Body of pancreas (tissue), 4 donors: Measurements from ENCODE around the gene IL4I1. TPM values are rescaled to one million over a fixed set of nuclear protein-coding genes. Genes with fewer than 3 reads are reported as not detected.
A peak's percentile ranks its signal among the peaks of the same experiment; 100 is the strongest.

Source experiments
- ATAC-seq: fragments of 150-250 bp; one replicate; pipeline ENCODE4 v1.9.1; 2016
- DNase-seq, 4 donors: peaks; one replicate each; pipeline ENCODE4 v3.0.0-alpha.2; 2019
- H3K27ac ChIP-seq, 4 donors: fragments of 200-600 bp; sonication (generic); 1 replicate in 3 of 4; 2 replicates in 1 of 4; pipeline versions ENCODE4 v1.5.1 to v1.6.1; 2016 to 2019; ENCODE audit warnings: mild to moderate bottlenecking in 1 of 4, mixed read lengths in 1 of 4, moderate library complexity in 1 of 4
- H3K27me3 ChIP-seq, 2 donors: fragments of 200-600 bp; sonication (generic); one replicate each; pipeline ENCODE4 v1.6.0; 2016; ENCODE audit warnings: mild to moderate bottlenecking in 1 of 2
- H3K36me3 ChIP-seq, 2 donors: fragments of 200-600 bp; sonication (generic); replicated peaks in 1 of 2; 2 replicates each; pipeline ENCODE4 v1.5.1; 2016; ENCODE audit warnings: low read depth in 2 of 2; ENCODE audit not compliant: insufficient read depth in 1 of 2
- H3K4me1 ChIP-seq: fragments of 200-600 bp; sonication (generic); one replicate; pipeline ENCODE4 v1.6.0; 2016
- H3K4me3 ChIP-seq, 2 donors: fragments of 200-600 bp; sonication (generic); 1 replicate in 1 of 2; 2 replicates in 1 of 2; pipeline ENCODE4 v1.5.1; 2016 to 2019
- H3K9me3 ChIP-seq, 3 donors: fragments of 200-600 bp; sonication (generic); 1 replicate in 2 of 3; 2 replicates in 1 of 3; pipeline ENCODE4 v1.5.1; 2016
- POLR2A ChIP-seq, 3 donors: fragments of 450-650 bp; IDR thresholded peaks; one replicate each; pipeline ENCODE4 v1.6.1; 2016; ENCODE audit warnings: antibody characterized with exemption in 3 of 3, mild to moderate bottlenecking in 2 of 3
- WGBS, 2 donors: methylation state at CpG; one replicate each; pipeline ENCODE4 v1.1.5; 2017; 5-methylcytosine and 5-hydroxymethylcytosine counted together
- intact Hi-C: fragments of 100-400 bp; cut with DNase I; formaldehyde crosslinking; loops from one replicate; pipeline ENCODE4 v1.15.1; 2023
- total RNA-seq, 2 donors: library from RNA; depleted of rRNA; stranded (reverse); fragments of >200 nt; gene quantifications; one replicate each; pipeline ENCODE4 v1.1.0, GENCODE V29; 2016
- TF ChIP-seq, protein P1 (sequence below), 7 experiments: fragments of 450-650 bp in 4 of 7; fragments of 200-600 bp in 3 of 7; sonication (generic) in 3 of 7; IDR thresholded peaks; one replicate each; pipeline ENCODE4 v1.5.1; 2016 to 2019; ENCODE audit warnings: antibody characterized with exemption in 7 of 7

IL4I1 gene
- total RNA-seq, 2 donors from 2014 or later, result 0.52 TPM; not detected in 1

DNA sequence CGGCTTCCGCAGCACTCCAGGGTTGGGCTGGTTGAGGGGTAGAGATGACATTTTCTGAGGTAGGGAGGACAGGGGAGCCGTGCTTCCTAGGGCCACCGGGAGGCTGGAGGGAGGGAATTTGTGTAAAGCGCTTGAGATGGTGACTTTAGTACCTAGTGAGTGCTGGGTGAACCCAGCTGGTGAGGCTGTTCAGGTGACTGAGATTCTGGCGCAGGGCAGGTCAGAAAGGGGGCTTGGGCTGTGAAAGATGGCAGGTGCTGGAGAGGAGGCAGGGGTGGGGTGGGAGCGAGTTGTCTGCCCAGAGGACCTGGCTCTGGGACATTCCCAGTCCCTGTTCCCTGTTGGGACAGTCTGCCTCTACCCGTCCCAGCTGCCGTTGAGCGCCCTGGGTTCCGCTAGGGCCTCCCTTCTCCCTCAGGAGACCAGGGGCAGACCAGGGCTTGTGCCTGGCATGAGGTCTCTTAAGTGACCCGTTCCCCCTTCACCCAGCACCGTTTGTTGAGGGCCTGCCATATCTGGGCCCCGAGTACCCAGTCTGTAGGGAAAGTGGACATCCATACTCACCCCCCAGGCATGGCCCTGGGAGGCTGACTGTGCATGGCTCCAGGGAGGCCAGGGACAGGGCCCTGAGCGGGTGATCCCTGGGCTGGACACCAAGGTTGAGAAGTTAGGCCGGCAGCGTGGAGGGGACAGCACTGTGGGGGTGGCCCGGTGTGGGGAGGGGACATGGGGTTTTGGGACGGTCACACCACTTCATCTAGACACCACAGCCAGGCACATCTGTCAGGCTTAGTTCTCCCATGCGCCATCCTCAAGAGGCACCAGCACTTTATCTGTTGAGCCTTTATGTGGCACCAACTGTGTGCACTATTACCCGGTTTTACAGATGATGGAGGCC, 40.8 kb downstream of the IL4I1 start:
- ATAC-seq (no peak), DNase-seq (peak in 1 of 4 donors; percentile 22)
- intact Hi-C loops, result no loop called here
- TF ChIP-seq, protein P1, sequence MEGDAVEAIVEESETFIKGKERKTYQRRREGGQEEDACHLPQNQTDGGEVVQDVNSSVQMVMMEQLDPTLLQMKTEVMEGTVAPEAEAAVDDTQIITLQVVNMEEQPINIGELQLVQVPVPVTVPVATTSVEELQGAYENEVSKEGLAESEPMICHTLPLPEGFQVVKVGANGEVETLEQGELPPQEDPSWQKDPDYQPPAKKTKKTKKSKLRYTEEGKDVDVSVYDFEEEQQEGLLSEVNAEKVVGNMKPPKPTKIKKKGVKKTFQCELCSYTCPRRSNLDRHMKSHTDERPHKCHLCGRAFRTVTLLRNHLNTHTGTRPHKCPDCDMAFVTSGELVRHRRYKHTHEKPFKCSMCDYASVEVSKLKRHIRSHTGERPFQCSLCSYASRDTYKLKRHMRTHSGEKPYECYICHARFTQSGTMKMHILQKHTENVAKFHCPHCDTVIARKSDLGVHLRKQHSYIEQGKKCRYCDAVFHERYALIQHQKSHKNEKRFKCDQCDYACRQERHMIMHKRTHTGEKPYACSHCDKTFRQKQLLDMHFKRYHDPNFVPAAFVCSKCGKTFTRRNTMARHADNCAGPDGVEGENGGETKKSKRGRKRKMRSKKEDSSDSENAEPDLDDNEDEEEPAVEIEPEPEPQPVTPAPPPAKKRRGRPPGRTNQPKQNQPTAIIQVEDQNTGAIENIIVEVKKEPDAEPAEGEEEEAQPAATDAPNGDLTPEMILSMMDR (IDR thresholded peaks at IDR 0.05), result no peak
- TF ChIP-seq POLR2A (IDR thresholded peaks at IDR 0.05), result no peak
- Histone ChIP-seq H3K4me3 (no peak overlapping the region), H3K4me1 (peaks cover 28% of the 10 kb centered on the region), H3K9me3 (no peaks in the 10 kb centered on the region), H3K27ac (peak overlapping the region in 1 of 4 donors; percentile 8), H3K36me3 (peaks cover 9 to 17% of the 10 kb centered on the region in 2 donors), H3K27me3 (no peaks in the 10 kb centered on the region)
- 80 to 82% methylated on average over 19 to 21 of the region's 21 CpGs for WGBS, 2 donors

GRCh38 chr19:49855277-49855675, 41.4 kb downstream of the IL4I1 start:
- TF ChIP-seq, protein P1 (IDR thresholded peaks at IDR 0.05), result no peak
- TF ChIP-seq POLR2A (IDR thresholded peaks at IDR 0.05), result no peak
- Histone ChIP-seq H3K27me3 (no peaks in the 10 kb centered on the region), H3K4me1 (peaks cover 28% of the 10 kb centered on the region), H3K27ac (no peak overlapping the region), H3K9me3 (no peaks in the 10 kb centered on the region), H3K4me3 (no peak overlapping the region), H3K36me3 (peaks cover 9 to 11% of the 10 kb centered on the region in 2 donors)
- intact Hi-C loops, result no loop called here
- 83 to 88% methylated on average over 7 to 12 of the region's 12 CpGs for WGBS, 2 donors
- ATAC-seq (no peak), DNase-seq (peak in 1 of 4 donors; percentile 13)

DNA sequence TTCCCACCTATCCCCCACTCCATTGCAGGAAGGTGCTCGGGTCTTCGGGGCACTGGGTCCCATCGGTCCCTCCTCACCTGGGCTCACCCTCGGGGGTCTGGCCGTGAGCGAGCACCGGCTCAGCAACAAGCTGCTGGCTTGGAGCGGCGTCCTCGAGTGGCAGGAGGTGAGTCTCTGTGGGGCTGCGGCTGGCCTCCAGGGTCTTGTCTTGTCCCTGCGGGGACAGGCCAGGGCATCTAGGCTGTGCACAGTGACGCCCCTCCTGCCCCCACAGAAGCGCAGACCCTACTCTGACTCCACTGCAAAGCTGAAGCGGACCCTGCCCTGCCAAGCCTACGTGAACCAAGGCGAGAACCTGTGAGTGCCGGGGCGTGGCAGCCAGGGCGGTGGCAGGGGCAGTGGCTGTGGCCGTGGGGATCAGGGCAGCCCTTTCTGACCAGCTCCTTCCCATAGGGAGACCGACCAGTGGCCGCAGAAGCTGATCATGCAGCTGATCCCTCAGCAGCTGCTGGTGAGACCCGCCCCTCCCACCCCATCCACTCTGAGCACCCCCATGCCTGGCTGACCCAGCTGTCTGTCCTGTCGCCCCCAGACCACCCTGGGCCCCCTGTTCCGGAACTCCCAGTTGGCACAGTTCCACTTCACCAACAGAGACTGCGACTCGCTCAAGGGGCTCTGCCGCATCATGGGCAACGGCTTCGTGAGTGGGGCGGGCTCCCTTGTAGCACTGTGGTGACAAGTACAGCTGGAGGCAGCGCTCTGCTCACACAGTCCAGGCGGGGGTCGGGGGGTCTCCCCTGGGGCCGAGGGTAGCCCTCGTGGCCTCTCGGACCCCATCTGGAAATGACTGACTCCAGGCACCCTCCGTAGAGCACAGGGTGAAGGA, 42.1 kb downstream of the IL4I1 start:
- Histone ChIP-seq H3K27me3 (no peaks in the 10 kb centered on the region), H3K9me3 (no peaks in the 10 kb centered on the region), H3K4me1 (peaks cover 34% of the 10 kb centered on the region), H3K4me3 (no peak overlapping the region), H3K27ac (peak overlapping the region in 1 of 4 donors; percentile 5), H3K36me3 (peaks cover 4 to 8% of the 10 kb centered on the region in 2 donors)
- peak in 1 of 4 donors; percentile 18 for DNase-seq
- intact Hi-C loops, result no loop called here
- WGBS, 2 donors, result 82 to 83% methylated on average over 3 to 33 of the region's 39 CpGs
- ATAC-seq, result no peak
- TF ChIP-seq, protein P1 (IDR thresholded peaks at IDR 0.05), result no peak
- no peak for TF ChIP-seq POLR2A (IDR thresholded peaks at IDR 0.05)

DNA sequence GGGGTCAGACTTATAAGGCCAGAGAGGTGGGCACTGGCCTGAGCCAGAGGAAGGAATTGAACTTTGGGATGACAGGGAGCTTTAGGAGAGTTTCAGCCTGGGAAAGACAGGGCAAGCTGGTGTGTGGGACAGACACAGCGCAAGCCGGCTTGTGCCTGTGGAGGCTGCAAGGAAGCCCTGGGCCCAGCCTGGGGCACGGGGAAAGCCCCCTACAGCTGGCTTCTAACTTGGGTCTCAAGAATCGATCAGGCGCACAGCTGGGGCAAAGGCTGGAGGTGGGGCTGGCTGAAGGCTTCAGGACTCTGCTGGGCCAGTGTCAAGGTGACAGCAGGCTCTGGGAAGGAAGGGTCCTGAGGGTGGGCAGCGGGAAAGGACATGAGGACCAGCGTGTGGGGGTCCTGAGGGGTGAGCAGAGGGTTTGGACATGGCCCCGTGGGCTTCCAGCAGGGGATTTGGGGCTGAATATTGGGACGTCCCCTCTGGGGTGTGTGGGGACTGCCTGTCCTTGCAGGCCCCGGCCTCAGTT, 42.8 kb downstream of the IL4I1 start:
- peak overlapping the region in 2 of 4 donors; percentile 5 to 25 for H3K27ac ChIP-seq
- no peak for ATAC-seq
- H3K4me1 ChIP-seq, result peaks cover 36% of the 10 kb centered on the region
- H3K4me3 ChIP-seq, result no peak overlapping the region
- intact Hi-C loops, result no loop called here
- WGBS, 2 donors, result 73 to 76% methylated on average over 6 to 10 of the region's 10 CpGs
- peaks cover 4 to 7% of the 10 kb centered on the region in 2 donors for H3K36me3 ChIP-seq
- DNase-seq, result no peak
- no peaks in the 10 kb centered on the region for H3K9me3 ChIP-seq
- TF ChIP-seq, protein P1 (IDR thresholded peaks at IDR 0.05), result no peak
- H3K27me3 ChIP-seq, result no peaks in the 10 kb centered on the region
